Panc1 (cell line): ENCODE measurements around the gene RBM14.

ENCODE experiments used
- CTCF ChIP-seq: fragments of 450-650 bp; IDR thresholded peaks from 2 replicates; pipeline ENCODE4 v1.5.1; 2017; ENCODE audit warnings: mild to moderate bottlenecking
- POLR2AphosphoS5 ChIP-seq: IDR thresholded peaks from 2 replicates; pipeline ENCODE4 v1.6.1; 2012; ENCODE audit warnings: mild to moderate bottlenecking, low read depth, low read length, moderate library complexity

- no peak for TF ChIP-seq CTCF
- no peak for TF ChIP-seq POLR2AphosphoS5
Measured at GRCh38 chr11:66603072-66603471, 13.4 kb upstream of the RBM14 start.
